Measurements from ENCODE around the gene SIT1.
A peak's percentile ranks its signal among the peaks of the same experiment; 100 is the strongest.

Gene SIT1

GRCh38 chr9:35667939-35668338 lies 17.2 kb upstream of the SIT1 start:
- Histone ChIP-seq H3K4me3 (ENCODE audit: low read depth, low read length) (no peak overlapping the region), H3K9ac (ENCODE audit: low read depth, low read length) (no peak overlapping the region), H3K9me3 (ENCODE audit: control insufficient read depth, insufficient read depth, low read length) (no peaks in the 10 kb centered on the region), H3K27ac (ENCODE audit: low read depth, low read length) (no peak overlapping the region), H3K27me3 (ENCODE audit: control insufficient read depth, insufficient read depth, low read length) (no peaks in the 10 kb centered on the region), H3K4me1 (ENCODE audit: control insufficient read depth, insufficient read depth, low read length) (peaks cover 10% of the 10 kb centered on the region), H3K36me3 (ENCODE audit: control insufficient read depth, insufficient read depth, low read length) (peaks cover 7% of the 10 kb centered on the region)

DNA sequence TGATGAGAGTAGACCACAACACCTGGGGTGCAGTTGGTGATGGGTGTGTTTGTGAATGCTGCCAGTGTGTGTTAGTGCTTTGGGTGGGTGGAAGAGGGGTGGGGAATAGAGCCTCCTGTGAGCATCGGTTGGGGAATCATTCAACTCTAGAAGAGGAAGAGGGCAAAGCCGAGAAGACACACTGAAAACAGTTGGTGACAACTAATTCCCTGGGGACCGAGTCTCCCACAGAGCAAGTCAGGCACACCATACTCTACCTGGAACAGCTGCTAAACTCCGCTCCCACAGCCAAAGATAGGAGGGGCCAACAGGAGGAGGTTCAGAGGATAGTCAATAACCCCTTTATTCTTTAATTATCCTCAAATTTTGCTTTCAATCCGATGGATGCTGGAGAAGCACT lies 15.8 kb upstream of the SIT1 start:
- no peak overlapping the region for H3K27ac ChIP-seq (ENCODE audit: low read depth, low read length)
- H3K9ac ChIP-seq (ENCODE audit: low read depth, low read length) = no peak overlapping the region
- H3K36me3 ChIP-seq (ENCODE audit: control insufficient read depth, insufficient read depth, low read length) = peaks cover 21% of the 10 kb centered on the region
- H3K4me1 ChIP-seq (ENCODE audit: control insufficient read depth, insufficient read depth, low read length) = peaks cover 10% of the 10 kb centered on the region
- H3K9me3 ChIP-seq (ENCODE audit: control insufficient read depth, insufficient read depth, low read length) = no peaks in the 10 kb centered on the region
- no peaks in the 10 kb centered on the region for H3K27me3 ChIP-seq (ENCODE audit: control insufficient read depth, insufficient read depth, low read length)
- H3K4me3 ChIP-seq (ENCODE audit: low read depth, low read length) = no peak overlapping the region

DNA sequence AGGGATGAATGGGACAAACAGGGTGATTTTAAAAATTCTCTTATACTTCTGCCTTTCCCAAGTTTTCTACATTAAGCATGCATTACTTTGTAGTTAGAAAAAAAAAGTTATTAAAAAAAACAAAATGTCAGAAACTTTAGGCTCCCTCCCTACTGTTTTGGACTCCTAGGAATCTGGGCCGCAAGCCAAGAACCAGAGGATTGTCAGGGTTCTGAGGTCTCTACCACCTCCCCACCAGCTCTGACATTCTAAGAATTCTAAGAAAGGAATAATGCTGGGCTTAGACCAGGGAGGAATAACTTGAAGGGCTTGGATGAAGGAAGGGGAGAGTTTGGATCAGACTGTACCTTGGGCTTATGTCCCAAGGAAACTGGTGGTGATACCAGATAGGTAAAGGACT lies 15.3 kb upstream of the SIT1 start:
- Histone ChIP-seq H3K27ac (ENCODE audit: low read depth, low read length) (no peak overlapping the region), H3K36me3 (ENCODE audit: control insufficient read depth, insufficient read depth, low read length) (peaks cover 26% of the 10 kb centered on the region), H3K4me3 (ENCODE audit: low read depth, low read length) (no peak overlapping the region), H3K4me1 (ENCODE audit: control insufficient read depth, insufficient read depth, low read length) (peaks cover 10% of the 10 kb centered on the region), H3K27me3 (ENCODE audit: control insufficient read depth, insufficient read depth, low read length) (no peaks in the 10 kb centered on the region), H3K9me3 (ENCODE audit: control insufficient read depth, insufficient read depth, low read length) (no peaks in the 10 kb centered on the region), H3K9ac (ENCODE audit: low read depth, low read length) (no peak overlapping the region)

DNA sequence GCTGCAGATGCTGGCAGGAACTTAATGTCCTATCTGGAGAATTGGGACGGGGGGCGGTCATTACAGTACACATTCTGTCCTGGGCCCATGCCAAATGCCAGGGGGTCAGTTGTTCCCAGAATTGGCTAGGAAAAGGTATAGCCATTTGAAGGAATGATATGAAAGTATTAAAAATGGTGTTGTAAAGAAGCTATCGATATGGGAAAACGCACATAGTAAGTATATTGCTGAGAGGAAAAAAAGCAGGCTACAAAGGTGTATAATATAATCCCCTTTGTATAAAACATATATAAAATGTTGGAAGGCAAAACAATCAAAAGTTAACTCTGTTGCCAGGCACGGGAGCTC lies 14.7 kb upstream of the SIT1 start:
- no peak overlapping the region for H3K9ac ChIP-seq (ENCODE audit: low read depth, low read length)
- H3K36me3 ChIP-seq (ENCODE audit: control insufficient read depth, insufficient read depth, low read length) = peaks cover 32% of the 10 kb centered on the region
- peaks cover 10% of the 10 kb centered on the region for H3K4me1 ChIP-seq (ENCODE audit: control insufficient read depth, insufficient read depth, low read length)
- H3K4me3 ChIP-seq (ENCODE audit: low read depth, low read length) = peak overlapping the region; percentile 87
- no peaks in the 10 kb centered on the region for H3K9me3 ChIP-seq (ENCODE audit: control insufficient read depth, insufficient read depth, low read length)
- H3K27me3 ChIP-seq (ENCODE audit: control insufficient read depth, insufficient read depth, low read length) = no peaks in the 10 kb centered on the region
- peak overlapping the region; percentile 77 for H3K27ac ChIP-seq (ENCODE audit: low read depth, low read length)

GRCh38 chr9:35664531-35665470 lies 14.1 kb upstream of the SIT1 start, which contains the start of gene ARHGEF39:
Gene ARHGEF39, minus strand, starts transcription at chr9:35665195. Its CDS starts 26 bp downstream, at chr9:35665169.
- no peaks in the 10 kb centered on the region for H3K27me3 ChIP-seq (ENCODE audit: control insufficient read depth, insufficient read depth, low read length)
- peaks cover 10% of the 10 kb centered on the region for H3K4me1 ChIP-seq (ENCODE audit: control insufficient read depth, insufficient read depth, low read length)
- H3K4me3 ChIP-seq (ENCODE audit: low read depth, low read length) = peak within 1 kb of the TSS; percentile 87
- H3K9ac ChIP-seq (ENCODE audit: low read depth, low read length) = peak within 1 kb of the TSS; percentile 72
- no peaks in the 10 kb centered on the region for H3K9me3 ChIP-seq (ENCODE audit: control insufficient read depth, insufficient read depth, low read length)
- peak within 1 kb of the TSS; percentile 77 for H3K27ac ChIP-seq (ENCODE audit: low read depth, low read length)
- H3K36me3 ChIP-seq (ENCODE audit: control insufficient read depth, insufficient read depth, low read length) = peaks cover 37% of the 10 kb centered on the region

- Histone ChIP-seq H3K4me1 (ENCODE audit: control insufficient read depth, insufficient read depth, low read length) (peaks cover 16% of the 10 kb centered on the region), H3K36me3 (ENCODE audit: control insufficient read depth, insufficient read depth, low read length) (peaks cover 37% of the 10 kb centered on the region), H3K27ac (ENCODE audit: low read depth, low read length) (no peak overlapping the region), H3K27me3 (ENCODE audit: control insufficient read depth, insufficient read depth, low read length) (no peaks in the 10 kb centered on the region), H3K9ac (ENCODE audit: low read depth, low read length) (no peak overlapping the region), H3K4me3 (ENCODE audit: low read depth, low read length) (no peak overlapping the region), H3K9me3 (ENCODE audit: control insufficient read depth, insufficient read depth, low read length) (no peaks in the 10 kb centered on the region)
These were observed 11.7 kb upstream of the SIT1 start for GRCh38 chr9:35662437-35662836.

DNA sequence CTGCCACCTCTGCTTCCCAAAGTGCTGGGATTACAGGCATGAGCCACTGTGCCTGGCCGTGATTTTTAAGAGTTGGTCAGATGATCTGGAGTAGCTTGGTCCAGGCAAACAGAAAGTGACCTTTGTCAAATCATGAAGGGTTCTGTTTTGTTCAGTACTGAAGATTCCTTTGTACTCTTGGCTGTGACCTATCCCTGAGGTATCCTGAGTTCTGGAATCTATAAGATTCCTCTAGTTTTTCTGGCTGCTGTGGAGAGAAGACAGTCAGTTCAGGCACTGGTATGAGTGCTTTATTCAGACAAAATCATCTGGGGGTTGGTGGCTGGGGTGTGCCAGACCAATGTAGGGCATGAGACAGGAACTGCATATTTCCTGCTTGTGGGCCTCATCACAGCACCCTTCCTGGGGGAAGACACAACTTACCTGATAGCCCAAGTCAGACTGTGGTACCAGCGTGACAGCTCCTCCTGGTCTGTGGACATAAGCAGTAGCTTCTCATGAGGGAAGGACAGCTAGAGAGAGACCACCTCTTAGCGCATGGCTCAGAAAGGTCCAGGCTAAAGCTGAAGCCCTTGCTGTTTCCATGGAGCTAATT lies 11.1 kb upstream of the SIT1 start:
- H3K27ac ChIP-seq (ENCODE audit: low read depth, low read length) = peak overlapping the region; percentile 18
- no peak overlapping the region for H3K4me3 ChIP-seq (ENCODE audit: low read depth, low read length)
- H3K4me1 ChIP-seq (ENCODE audit: control insufficient read depth, insufficient read depth, low read length) = peaks cover 19% of the 10 kb centered on the region
- H3K9ac ChIP-seq (ENCODE audit: low read depth, low read length) = no peak overlapping the region
- H3K9me3 ChIP-seq (ENCODE audit: control insufficient read depth, insufficient read depth, low read length) = no peaks in the 10 kb centered on the region
- 0 out of 2 replicates have a peak, but pooled peaks cover 3% of the 10 kb centered on the region for H3K27me3 ChIP-seq (ENCODE audit: control insufficient read depth, insufficient read depth, low read length)
- peaks cover 37% of the 10 kb centered on the region for H3K36me3 ChIP-seq (ENCODE audit: control insufficient read depth, insufficient read depth, low read length)

GRCh38 chr9:35660966-35661415 lies 10.3 kb upstream of the SIT1 start:
- Histone ChIP-seq H3K27ac (ENCODE audit: low read depth, low read length) (peak overlapping the region; percentile 54), H3K4me3 (ENCODE audit: low read depth, low read length) (no peak overlapping the region), H3K4me1 (ENCODE audit: control insufficient read depth, insufficient read depth, low read length) (peaks cover 20% of the 10 kb centered on the region)

GRCh38 chr9:35659340-35659739 lies 8.6 kb upstream of the SIT1 start:
- Histone ChIP-seq H3K36me3 (ENCODE audit: control insufficient read depth, insufficient read depth, low read length) (peaks cover 37% of the 10 kb centered on the region), H3K27ac (ENCODE audit: low read depth, low read length) (peak overlapping the region; percentile 99), H3K27me3 (ENCODE audit: control insufficient read depth, insufficient read depth, low read length) (0 out of 2 replicates have a peak, but pooled peaks cover 8% of the 10 kb centered on the region), H3K4me3 (ENCODE audit: low read depth, low read length) (peak overlapping the region; percentile 92), H3K9me3 (ENCODE audit: control insufficient read depth, insufficient read depth, low read length) (no peaks in the 10 kb centered on the region), H3K4me1 (ENCODE audit: control insufficient read depth, insufficient read depth, low read length) (peaks cover 15% of the 10 kb centered on the region), H3K9ac (ENCODE audit: low read depth, low read length) (no peak overlapping the region)

More at GRCh38 chr9:35660966-35661415, 10.3 kb upstream of the SIT1 start:
- Histone ChIP-seq H3K27me3 (ENCODE audit: control insufficient read depth, insufficient read depth, low read length) (0 out of 2 replicates have a peak, but pooled peaks cover 7% of the 10 kb centered on the region), H3K9me3 (ENCODE audit: control insufficient read depth, insufficient read depth, low read length) (no peaks in the 10 kb centered on the region), H3K36me3 (ENCODE audit: control insufficient read depth, insufficient read depth, low read length) (peaks cover 37% of the 10 kb centered on the region), H3K9ac (ENCODE audit: low read depth, low read length) (no peak overlapping the region)

GRCh38 chr9:35658968-35659220 lies 8.2 kb upstream of the SIT1 start:
- Histone ChIP-seq H3K9me3 (ENCODE audit: control insufficient read depth, insufficient read depth, low read length) (no peaks in the 10 kb centered on the region), H3K27ac (ENCODE audit: low read depth, low read length) (peak overlapping the region; percentile 99), H3K4me1 (ENCODE audit: control insufficient read depth, insufficient read depth, low read length) (peaks cover 10% of the 10 kb centered on the region), H3K36me3 (ENCODE audit: control insufficient read depth, insufficient read depth, low read length) (peaks cover 37% of the 10 kb centered on the region), H3K27me3 (ENCODE audit: control insufficient read depth, insufficient read depth, low read length) (0 out of 2 replicates have a peak, but pooled peaks cover 8% of the 10 kb centered on the region), H3K9ac (ENCODE audit: low read depth, low read length) (peak overlapping the region; percentile 97), H3K4me3 (ENCODE audit: low read depth, low read length) (peak overlapping the region; percentile 92)
